Nephron (organoid): ENCODE data around the gene MOB1A.

Experiments used
- H3K27ac Mint-ChIP-seq, 3 experiments: 2 replicates each; pipeline ENCODE4 v1.8.0; 2020; ENCODE audit warnings: mixed read lengths in 3 of 3, mild to moderate bottlenecking in 2 of 3, moderate library complexity in 1 of 3
- H3K27me3 Mint-ChIP-seq: 2 replicates; pipeline ENCODE4 v1.8.0; 2021; ENCODE audit warnings: low read depth, mild to moderate bottlenecking, moderate library complexity, mixed read lengths
- H3K36me3 Mint-ChIP-seq: 2 replicates; pipeline ENCODE4 v1.8.0; 2020; ENCODE audit warnings: low read depth, mixed read lengths
- H3K4me1 Mint-ChIP-seq: 2 replicates; pipeline ENCODE4 v1.8.0; 2020; ENCODE audit warnings: mixed read lengths
- H3K4me3 Mint-ChIP-seq, 3 experiments: 2 replicates each; pipeline ENCODE4 v1.8.0; 2020; ENCODE audit warnings: mild to moderate bottlenecking in 3 of 3, mixed read lengths in 3 of 3, moderate library complexity in 2 of 3
- H3K9me3 Mint-ChIP-seq: 2 replicates; pipeline ENCODE4 v1.8.0; 2020; ENCODE audit warnings: mixed read lengths
- CTCF ChIP-seq, 3 experiments: fragments of 200-600 bp; sonication (generic); IDR thresholded peaks; one replicate each; pipeline ENCODE4 v1.5.0; 2021; ENCODE audit warnings: antibody characterized with exemption in 3 of 3; ENCODE audit not compliant: unreplicated experiment in 3 of 3

The MOB1A gene

DNA sequence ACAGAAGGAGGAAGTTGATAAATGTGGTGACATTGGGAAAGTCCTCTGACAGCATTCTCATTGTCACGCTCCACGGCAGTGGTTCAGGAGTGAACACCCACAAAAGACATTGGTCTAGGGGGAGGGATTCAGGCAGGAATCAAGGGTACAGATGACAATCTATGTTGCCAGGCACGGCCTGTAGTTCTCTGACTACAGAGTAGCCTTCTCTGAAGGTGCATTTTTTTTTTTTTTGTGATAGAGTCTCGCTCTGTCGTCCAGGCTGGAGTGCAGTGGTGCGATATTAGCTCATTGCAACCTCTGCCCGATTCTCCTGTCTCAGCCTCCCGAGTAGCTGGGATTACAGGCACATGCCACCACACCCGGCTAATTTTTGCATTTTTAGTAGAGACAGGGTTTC lies 7.4 kb upstream of the MOB1A start:
- no peak for TF ChIP-seq CTCF (IDR thresholded peaks at IDR 0.05; ENCODE audit: unreplicated experiment in 3 of 3)
- peaks cover 3% of the 10 kb centered on the region for H3K27me3 Mint-ChIP-seq
- no peak overlapping the region for H3K4me3 Mint-ChIP-seq
- no peak overlapping the region for H3K27ac Mint-ChIP-seq
- no peaks in the 10 kb centered on the region for H3K36me3 Mint-ChIP-seq
- no peaks in the 10 kb centered on the region for H3K4me1 Mint-ChIP-seq
- H3K9me3 Mint-ChIP-seq: no peaks in the 10 kb centered on the region

DNA sequence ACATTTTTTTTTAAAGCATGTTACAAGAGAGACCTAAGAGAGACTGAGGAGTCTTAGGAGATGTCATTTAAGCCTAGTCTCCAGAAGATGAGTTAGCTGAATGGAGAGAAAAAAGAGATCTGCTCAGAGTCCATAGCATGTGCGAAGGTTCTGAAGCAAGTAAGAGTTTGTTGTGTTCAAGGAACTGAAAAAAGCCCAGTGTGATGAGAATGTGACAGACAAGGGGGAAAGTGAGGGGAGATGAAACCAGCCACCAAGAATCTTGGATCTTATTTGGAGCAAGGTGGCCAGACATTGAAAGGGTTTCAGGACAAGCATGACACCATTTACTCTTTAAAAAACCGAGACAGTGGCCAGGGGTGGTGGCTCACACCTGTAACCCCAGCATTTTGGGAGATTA lies 5.2 kb upstream of the MOB1A start:
- H3K9me3 Mint-ChIP-seq: no peaks in the 10 kb centered on the region
- no peak overlapping the region for H3K4me3 Mint-ChIP-seq
- no peak for TF ChIP-seq CTCF (IDR thresholded peaks at IDR 0.05; ENCODE audit: unreplicated experiment in 3 of 3)
- H3K27me3 Mint-ChIP-seq: no peaks in the 10 kb centered on the region
- H3K27ac Mint-ChIP-seq: no peak overlapping the region
- no peaks in the 10 kb centered on the region for H3K36me3 Mint-ChIP-seq
- H3K4me1 Mint-ChIP-seq: no peaks in the 10 kb centered on the region

GRCh38 chr2:74181739-74182138 lies 3.1 kb upstream of the MOB1A start:
- H3K36me3 Mint-ChIP-seq: peaks cover 6% of the 10 kb centered on the region
- H3K27ac Mint-ChIP-seq: no peak overlapping the region
- H3K4me3 Mint-ChIP-seq: peak overlapping the region in 2 of 3 experiments; percentile 49 to 59
- no peaks in the 10 kb centered on the region for H3K9me3 Mint-ChIP-seq
- H3K4me1 Mint-ChIP-seq: peaks cover 7% of the 10 kb centered on the region
- no peaks in the 10 kb centered on the region for H3K27me3 Mint-ChIP-seq
- TF ChIP-seq CTCF (IDR thresholded peaks at IDR 0.05; ENCODE audit: unreplicated experiment in 3 of 3): no peak

DNA sequence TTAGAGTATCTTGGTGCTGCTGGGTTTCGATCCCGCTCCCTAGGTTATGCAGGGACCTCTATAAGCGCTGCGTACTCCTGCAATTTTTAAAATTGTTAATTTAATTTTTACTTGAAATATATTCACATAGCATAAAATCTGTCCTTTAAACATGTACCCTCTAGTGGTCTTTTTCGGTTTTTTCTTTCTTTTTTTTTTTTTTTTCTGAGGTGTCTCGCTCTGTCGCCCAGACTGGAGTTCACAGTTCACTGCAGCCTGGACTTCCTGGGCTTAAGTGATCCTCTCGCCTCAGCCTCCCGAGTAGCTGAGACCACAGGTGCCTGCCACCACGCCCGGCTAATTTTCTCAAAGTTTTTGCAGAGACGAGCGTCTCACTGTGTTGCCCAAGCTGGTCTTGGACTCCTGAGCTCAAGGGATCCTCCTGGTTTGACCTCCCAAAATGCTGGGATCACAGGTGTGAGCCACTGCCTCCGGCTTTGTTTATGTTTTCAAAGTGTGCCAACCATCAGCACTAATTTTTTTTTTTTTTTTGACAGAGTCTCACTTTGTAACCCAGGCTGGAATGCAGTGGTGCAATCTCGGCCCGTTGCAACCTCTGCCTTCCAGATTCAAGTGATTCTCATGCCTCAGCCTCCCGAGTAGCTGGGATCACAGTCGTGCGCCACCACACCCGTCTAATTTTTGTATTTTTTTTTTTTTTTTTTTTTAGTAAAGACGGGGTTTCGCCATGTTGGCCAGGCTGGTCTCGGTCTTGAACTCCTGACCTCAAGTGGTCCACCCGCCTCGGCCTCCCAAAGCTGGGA lies 585 bp upstream of the MOB1A start:
- Mint-ChIP-seq H3K27me3 (no peaks in the 10 kb centered on the region), H3K27ac (peak overlapping the region; percentile 92 to 97 (median 94)), H3K4me1 (peaks cover 14% of the 10 kb centered on the region), H3K9me3 (peaks cover 7% of the 10 kb centered on the region), H3K4me3 (peak overlapping the region; percentile 85 to 98 (median 95)), H3K36me3 (peaks cover 31% of the 10 kb centered on the region)
- TF ChIP-seq CTCF (IDR thresholded peaks at IDR 0.05; ENCODE audit: unreplicated experiment in 3 of 3): peak; percentile 51 to 60 (median 60)

DNA sequence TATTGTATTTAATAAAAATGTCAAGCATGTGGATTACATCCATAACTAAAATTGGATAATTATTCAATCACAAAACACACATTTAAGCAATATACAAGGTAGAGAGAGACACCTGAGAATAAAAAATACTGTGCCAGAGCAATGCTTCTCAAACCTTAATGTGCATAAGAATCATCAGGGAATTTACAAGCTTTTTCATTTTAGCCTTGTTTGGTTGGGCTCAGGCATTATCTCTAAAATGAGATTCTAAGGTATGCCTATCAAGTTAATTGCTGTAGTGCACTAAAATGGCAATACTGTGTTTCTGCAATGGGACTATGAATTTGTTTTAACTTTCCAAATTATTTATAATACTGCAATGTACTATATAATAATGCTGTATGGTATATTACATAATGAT lies 983 bp downstream of the MOB1A start:
- peaks cover 14% of the 10 kb centered on the region for H3K4me1 Mint-ChIP-seq
- H3K4me3 Mint-ChIP-seq: peak overlapping the region; percentile 85 to 98 (median 95)
- H3K27me3 Mint-ChIP-seq: no peaks in the 10 kb centered on the region
- TF ChIP-seq CTCF (IDR thresholded peaks at IDR 0.05; ENCODE audit: unreplicated experiment in 3 of 3): no peak
- H3K9me3 Mint-ChIP-seq: peaks cover 7% of the 10 kb centered on the region
- H3K36me3 Mint-ChIP-seq: peaks cover 38% of the 10 kb centered on the region
- H3K27ac Mint-ChIP-seq: peak overlapping the region; percentile 92 to 97 (median 94)

- TF ChIP-seq CTCF (IDR thresholded peaks at IDR 0.05; ENCODE audit: unreplicated experiment in 3 of 3): no peak
- Mint-ChIP-seq H3K4me3 (peak overlapping the region; percentile 6 to 53 (median 17)), H3K36me3 (peaks cover 57% of the 10 kb centered on the region), H3K27me3 (no peaks in the 10 kb centered on the region), H3K9me3 (peaks cover 7% of the 10 kb centered on the region), H3K4me1 (peaks cover 14% of the 10 kb centered on the region), H3K27ac (no peak overlapping the region)
Measured at GRCh38 chr2:74174909-74175308, 3.8 kb downstream of the MOB1A start.
